Activated CD4-positive, alpha-beta T cell treated with anti-CD3 and anti-CD28 coated beads, Interleukin-2, amount 50 U/mL, for 16 hours (primary cell): ENCODE data around the gene SKP1.
"Not testable (repeated sequence)": the region's sequence is repeated elsewhere in the genome, so short reads cannot be mapped to it uniquely, and the experiment has no call there.

ENCODE experiments used
- DNase-seq: peaks from one replicate; pipeline ENCODE4 v3.0.0-alpha.2; 2020

Gene SKP1

GRCh38 chr5:134176511-134177368 lies at the start of gene SKP1:
Gene SKP1 (minus strand): TSS chr5:134176950. CDS start chr5:134174022, 2,928 bp downstream.
- peak; percentile 88 for DNase-seq

- DNase-seq, result peak; percentile 99
Measured at GRCh38 chr5:134225780-134226440, 49.2 kb upstream of the SKP1 start, which contains the start of gene PPP2CA. Gene PPP2CA (minus strand): TSS chr5:134226073. CDS start chr5:134225861, 212 bp downstream.

GRCh38 chr5:134224888-134225779 lies 48.4 kb upstream of the SKP1 start:
- DNase-seq, result peak; percentile 67

- DNase-seq, result no peak
Measured at GRCh38 chr5:134223406-134224248, 46.9 kb upstream of the SKP1 start.

- DNase-seq, result not testable (repeated sequence)
Measured at GRCh38 chr5:134221690-134222089, 44.9 kb upstream of the SKP1 start.

- DNase-seq, result no peak
Measured at GRCh38 chr5:134215757-134216156, 39.0 kb upstream of the SKP1 start.

- DNase-seq, result not testable (repeated sequence)
Measured at GRCh38 chr5:134211263-134212031, 34.7 kb upstream of the SKP1 start.

- DNase-seq, result no peak
Measured at GRCh38 chr5:134209477-134210245, 32.9 kb upstream of the SKP1 start.

- DNase-seq, result no peak
Measured at GRCh38 chr5:134207696-134208095, 30.9 kb upstream of the SKP1 start.

- DNase-seq, result no peak
Measured at GRCh38 chr5:134206627-134207160, 29.9 kb upstream of the SKP1 start.

- DNase-seq, result no peak
Measured at GRCh38 chr5:134204575-134204974, 27.8 kb upstream of the SKP1 start.

- DNase-seq, result no peak
Measured at GRCh38 chr5:134203630-134204029, 26.9 kb upstream of the SKP1 start.

GRCh38 chr5:134195666-134196065 lies 18.9 kb upstream of the SKP1 start:
- DNase-seq, result no peak

GRCh38 chr5:134189031-134189430 lies 12.3 kb upstream of the SKP1 start:
- DNase-seq, result no peak

GRCh38 chr5:134188092-134188491 lies 11.3 kb upstream of the SKP1 start:
- no peak for DNase-seq

- DNase-seq, result peak; percentile 80
Measured at GRCh38 chr5:134184155-134185135, 7.7 kb upstream of the SKP1 start.

GRCh38 chr5:134183481-134183880 lies 6.7 kb upstream of the SKP1 start:
- DNase-seq, result no peak

- no peak for DNase-seq
Measured at GRCh38 chr5:134178096-134178419, 1.3 kb upstream of the SKP1 start.
